CMK (cell line): Measurements from ENCODE around the gene SLC39A11.

Experiments used
- DNase-seq: peaks from one replicate; pipeline ENCODE4 v3.0.0-alpha.2; 2010; ENCODE audit warnings: low read depth

Gene SLC39A11

GRCh38 chr17:72684405-72685020 is 408.0 kb downstream of the SLC39A11 start:
- DNase-seq, result no peak

GRCh38 chr17:72683506-72684404 is 408.7 kb downstream of the SLC39A11 start:
- no peak for DNase-seq

- no peak for DNase-seq
These were observed 409.9 kb downstream of the SLC39A11 start for GRCh38 chr17:72682605-72683004.

- no peak for DNase-seq
These were observed 410.6 kb downstream of the SLC39A11 start for GRCh38 chr17:72681844-72682243.

- no peak for DNase-seq
These were observed 414.6 kb downstream of the SLC39A11 start for GRCh38 chr17:72677714-72678390.

GRCh38 chr17:72677108-72677507 is 415.4 kb downstream of the SLC39A11 start:
- no peak for DNase-seq

GRCh38 chr17:72672729-72673128 is 419.8 kb downstream of the SLC39A11 start:
- DNase-seq, result no peak

GRCh38 chr17:72671016-72671415 is 421.5 kb downstream of the SLC39A11 start:
- DNase-seq, result no peak

GRCh38 chr17:72667096-72668063 is 425.1 kb downstream of the SLC39A11 start:
- no peak for DNase-seq

GRCh38 chr17:72665852-72666851 is 426.3 kb downstream of the SLC39A11 start:
- DNase-seq, result no peak

GRCh38 chr17:72662827-72663190 is 429.7 kb downstream of the SLC39A11 start:
- no peak for DNase-seq

- DNase-seq, result no peak
These were observed 430.3 kb downstream of the SLC39A11 start for GRCh38 chr17:72661945-72662826.

- no peak for DNase-seq
These were observed 431.2 kb downstream of the SLC39A11 start for GRCh38 chr17:72661116-72661944.

- DNase-seq, result no peak
These were observed 432.0 kb downstream of the SLC39A11 start for GRCh38 chr17:72660274-72661115.

GRCh38 chr17:72659811-72660210 is 432.7 kb downstream of the SLC39A11 start:
- DNase-seq, result no peak

- DNase-seq, result no peak
These were observed 433.8 kb downstream of the SLC39A11 start for GRCh38 chr17:72658675-72659074.

- DNase-seq, result no peak
These were observed 434.8 kb downstream of the SLC39A11 start for GRCh38 chr17:72657467-72658317.
